IMR-90 (cell line): Measurements from ENCODE around the gene ALPK3.
"Not testable (repeated sequence)": the region's sequence is repeated elsewhere in the genome, so short reads cannot be mapped to it uniquely, and the experiment has no call there.

ENCODE experiments used
- BHLHE40 ChIP-seq: fragments of 150-350 bp; IDR thresholded peaks from 2 replicates; pipeline ENCODE4 v1.6.1; 2016; ENCODE audit warnings: mild to moderate bottlenecking, low read depth, low read length
- CTCF ChIP-seq: conservative IDR thresholded peaks from 2 replicates; pipeline ENCODE4 v1.5.1; 2012; ENCODE audit warnings: mild to moderate bottlenecking, low read depth, low read length, improper control_type of control experiment
- MAZ ChIP-seq: IDR thresholded peaks from 2 replicates; pipeline ENCODE4 v1.6.1; 2012; ENCODE audit warnings: low read depth, mild to moderate bottlenecking, low read length, improper control_type of control experiment, moderate library complexity, borderline replicate concordance
- MXI1 ChIP-seq: IDR thresholded peaks from 2 replicates; pipeline ENCODE4 v1.6.1; 2012; ENCODE audit warnings: low read depth, mild to moderate bottlenecking, low read length, moderate library complexity, borderline replicate concordance
- NFE2L2 ChIP-seq: fragments of 150-350 bp; IDR thresholded peaks from 2 replicates; pipeline ENCODE4 v1.6.1; 2016; ENCODE audit warnings: low read depth, mild to moderate bottlenecking, low read length
- POLR2A ChIP-seq: IDR thresholded peaks from 2 replicates; pipeline ENCODE4 v1.6.1; 2012; ENCODE audit warnings: mild to moderate bottlenecking, low read depth, low read length

- TF ChIP-seq CTCF, NFE2L2, BHLHE40, MAZ, POLR2A, MXI1: not testable (repeated sequence)
Measured at GRCh38 chr15:84877701-84878100, 60.5 kb downstream of the ALPK3 start.
